Measurements from ENCODE around the gene STK11.

Gene STK11

GRCh38 chr19:1248786-1249297 is 43.3 kb downstream of the STK11 start:
- in situ Hi-C loops (cut with MboI; ENCODE audit: low sequenced_read_pairs) = no loop called here

GRCh38 chr19:1249298-1249989 is 43.9 kb downstream of the STK11 start:
- in situ Hi-C loops (cut with MboI; ENCODE audit: low sequenced_read_pairs) = no loop called here

- in situ Hi-C loops (cut with MboI; ENCODE audit: low sequenced_read_pairs) = no loop called here
Measured at GRCh38 chr19:1249990-1250436, 44.4 kb downstream of the STK11 start.

GRCh38 chr19:1250437-1251260 is 45.1 kb downstream of the STK11 start:
- in situ Hi-C loops (cut with MboI; ENCODE audit: low sequenced_read_pairs) = no loop called here

GRCh38 chr19:1251330-1252220 is 46.0 kb downstream of the STK11 start:
- in situ Hi-C loops (cut with MboI; ENCODE audit: low sequenced_read_pairs) = no loop called here

- in situ Hi-C loops (cut with MboI; ENCODE audit: low sequenced_read_pairs) = no loop called here
Measured at GRCh38 chr19:1252221-1252820, 46.7 kb downstream of the STK11 start.

- in situ Hi-C loops (cut with MboI; ENCODE audit: low sequenced_read_pairs) = no loop called here
Measured at GRCh38 chr19:1252821-1253513, 47.4 kb downstream of the STK11 start.

GRCh38 chr19:1253514-1254080 is 48.0 kb downstream of the STK11 start:
- in situ Hi-C loops (cut with MboI; ENCODE audit: low sequenced_read_pairs) = no loop called here

- in situ Hi-C loops (cut with MboI; ENCODE audit: low sequenced_read_pairs) = no loop called here
Measured at GRCh38 chr19:1254081-1254527, 48.5 kb downstream of the STK11 start.

- in situ Hi-C loops (cut with MboI; ENCODE audit: low sequenced_read_pairs) = no loop called here
Measured at GRCh38 chr19:1254530-1255185, 49.1 kb downstream of the STK11 start.

GRCh38 chr19:1255186-1256161 is 49.9 kb downstream of the STK11 start:
- in situ Hi-C loops (cut with MboI; ENCODE audit: low sequenced_read_pairs) = no loop called here

- in situ Hi-C loops (cut with MboI; ENCODE audit: low sequenced_read_pairs) = no loop called here
Measured at GRCh38 chr19:1256646-1257474, 51.3 kb downstream of the STK11 start.

GRCh38 chr19:1257475-1258162 is 52.0 kb downstream of the STK11 start:
- in situ Hi-C loops (cut with MboI; ENCODE audit: low sequenced_read_pairs) = no loop called here

GRCh38 chr19:1258163-1258492 is 52.5 kb downstream of the STK11 start:
- in situ Hi-C loops (cut with MboI; ENCODE audit: low sequenced_read_pairs) = no loop called here

- in situ Hi-C loops (cut with MboI; ENCODE audit: low sequenced_read_pairs) = no loop called here
Measured at GRCh38 chr19:1258707-1259205, 53.2 kb downstream of the STK11 start.

- in situ Hi-C loops (cut with MboI; ENCODE audit: low sequenced_read_pairs) = no loop called here
Measured at GRCh38 chr19:1259206-1259875, 53.8 kb downstream of the STK11 start.
